ENCODE data around the gene FLYWCH1. TPM values are rescaled to one million over a fixed set of nuclear protein-coding genes. Genes with fewer than 3 reads are reported as not detected.

Gene FLYWCH1
- total RNA-seq, 1 experiment from 2014 or later = 32.6 TPM

DNA sequence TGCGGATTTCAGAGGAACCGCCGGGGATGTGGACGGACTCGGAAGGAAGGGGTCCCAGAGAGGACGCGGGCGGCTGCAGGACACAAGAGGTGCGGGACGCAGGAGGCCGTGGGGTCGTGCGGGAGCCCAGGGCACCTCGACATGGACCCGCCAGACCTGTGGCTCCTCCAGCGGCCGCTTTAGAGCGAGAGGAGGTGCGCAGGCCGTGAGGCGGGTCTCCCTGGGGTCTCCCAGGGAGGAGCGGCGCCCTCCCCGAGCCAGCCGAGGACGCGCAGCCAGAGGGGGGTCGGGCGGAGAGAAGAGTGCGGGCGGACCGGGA, 6.8 kb upstream of the FLYWCH1 start:
- H3K4me1 Mint-ChIP-seq = peaks cover 17% of the 10 kb centered on the region
- H3K36me3 Mint-ChIP-seq = no peaks in the 10 kb centered on the region
- peaks cover 10% of the 10 kb centered on the region for H3K9me3 Mint-ChIP-seq
- H3K4me3 Mint-ChIP-seq = peak overlapping the region; percentile 97
- CTCF ChIA-PET = interaction anchor here (1.0 to 3.5 kb wide), 10 partner anchors 13 to 107 kb away, joined by 3 to 35 read pairs (median 4); partner anchors contain the start of genes FLYWCH2, PRSS21, PRSS22 and PRSS41
- POLR2A ChIA-PET = interaction anchor here (0.6 to 1.0 kb wide), 2 partner anchors 122 to 1722 kb away, joined by 3 read pairs; no protein-coding TSS in a partner anchor
- DNase-seq (ENCODE audit: low spot score) (no peak), ATAC-seq (no peak; the same call in 1 of the 2 replicates)
- peaks cover 13% of the 10 kb centered on the region for H3K27me3 Mint-ChIP-seq (ENCODE audit: low read depth)
- no peak for TF ChIP-seq ZBTB21 (CRISPR knock-in tag; IDR thresholded peaks at IDR 0.05; ENCODE audit: borderline replicate concordance)
- TF ChIP-seq, protein P1, sequence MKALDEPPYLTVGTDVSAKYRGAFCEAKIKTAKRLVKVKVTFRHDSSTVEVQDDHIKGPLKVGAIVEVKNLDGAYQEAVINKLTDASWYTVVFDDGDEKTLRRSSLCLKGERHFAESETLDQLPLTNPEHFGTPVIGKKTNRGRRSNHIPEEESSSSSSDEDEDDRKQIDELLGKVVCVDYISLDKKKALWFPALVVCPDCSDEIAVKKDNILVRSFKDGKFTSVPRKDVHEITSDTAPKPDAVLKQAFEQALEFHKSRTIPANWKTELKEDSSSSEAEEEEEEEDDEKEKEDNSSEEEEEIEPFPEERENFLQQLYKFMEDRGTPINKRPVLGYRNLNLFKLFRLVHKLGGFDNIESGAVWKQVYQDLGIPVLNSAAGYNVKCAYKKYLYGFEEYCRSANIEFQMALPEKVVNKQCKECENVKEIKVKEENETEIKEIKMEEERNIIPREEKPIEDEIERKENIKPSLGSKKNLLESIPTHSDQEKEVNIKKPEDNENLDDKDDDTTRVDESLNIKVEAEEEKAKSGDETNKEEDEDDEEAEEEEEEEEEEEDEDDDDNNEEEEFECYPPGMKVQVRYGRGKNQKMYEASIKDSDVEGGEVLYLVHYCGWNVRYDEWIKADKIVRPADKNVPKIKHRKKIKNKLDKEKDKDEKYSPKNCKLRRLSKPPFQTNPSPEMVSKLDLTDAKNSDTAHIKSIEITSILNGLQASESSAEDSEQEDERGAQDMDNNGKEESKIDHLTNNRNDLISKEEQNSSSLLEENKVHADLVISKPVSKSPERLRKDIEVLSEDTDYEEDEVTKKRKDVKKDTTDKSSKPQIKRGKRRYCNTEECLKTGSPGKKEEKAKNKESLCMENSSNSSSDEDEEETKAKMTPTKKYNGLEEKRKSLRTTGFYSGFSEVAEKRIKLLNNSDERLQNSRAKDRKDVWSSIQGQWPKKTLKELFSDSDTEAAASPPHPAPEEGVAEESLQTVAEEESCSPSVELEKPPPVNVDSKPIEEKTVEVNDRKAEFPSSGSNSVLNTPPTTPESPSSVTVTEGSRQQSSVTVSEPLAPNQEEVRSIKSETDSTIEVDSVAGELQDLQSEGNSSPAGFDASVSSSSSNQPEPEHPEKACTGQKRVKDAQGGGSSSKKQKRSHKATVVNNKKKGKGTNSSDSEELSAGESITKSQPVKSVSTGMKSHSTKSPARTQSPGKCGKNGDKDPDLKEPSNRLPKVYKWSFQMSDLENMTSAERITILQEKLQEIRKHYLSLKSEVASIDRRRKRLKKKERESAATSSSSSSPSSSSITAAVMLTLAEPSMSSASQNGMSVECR (CRISPR knock-in tag; IDR thresholded peaks at IDR 0.05; ENCODE audit: borderline replicate concordance) = peak; percentile 55; the same call in 1 of the 2 replicates
- no peak overlapping the region for H3K27ac Mint-ChIP-seq

DNA sequence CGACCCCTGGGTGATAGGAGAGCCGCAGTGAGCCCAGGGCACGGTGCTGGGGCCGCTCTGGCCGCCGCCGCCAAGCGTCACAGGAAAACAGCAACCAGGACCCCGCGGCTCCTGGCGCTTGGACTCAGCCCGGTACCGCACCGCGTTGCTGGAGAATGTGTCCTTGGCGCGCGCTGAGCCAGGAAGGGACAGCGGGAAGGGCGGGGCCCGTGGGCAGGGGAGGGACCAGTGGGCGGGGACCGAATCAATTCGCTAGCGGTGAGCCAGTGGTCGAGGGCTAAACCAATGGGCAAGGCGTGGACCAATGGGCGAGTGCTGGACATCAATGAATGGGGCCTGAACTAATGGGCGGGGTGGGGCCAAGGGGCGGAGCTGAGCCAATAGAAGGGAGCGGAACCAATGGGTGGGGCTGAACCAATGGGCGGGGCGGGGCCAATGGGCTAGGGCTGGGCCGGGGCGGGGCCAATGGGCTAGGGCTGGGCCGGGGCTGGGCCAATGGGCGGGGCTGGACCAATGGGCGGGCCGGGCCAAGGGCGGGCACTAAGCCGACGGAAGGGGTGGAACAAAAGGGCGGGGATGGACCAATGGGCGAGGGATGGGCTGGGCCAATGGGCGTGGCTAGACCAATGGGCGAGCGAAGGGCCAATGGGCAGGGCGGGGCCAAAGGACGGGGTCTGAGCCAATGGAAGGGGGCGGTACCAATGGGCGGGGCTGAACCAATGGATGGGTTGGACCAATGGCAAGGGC, 6.3 kb upstream of the FLYWCH1 start:
- Mint-ChIP-seq H3K27ac (no peak overlapping the region), H3K9me3 (peaks cover 10% of the 10 kb centered on the region), H3K4me1 (peaks cover 17% of the 10 kb centered on the region), H3K36me3 (no peaks in the 10 kb centered on the region), H3K4me3 (peak overlapping the region; percentile 97), H3K27me3 (ENCODE audit: low read depth) (peaks cover 15% of the 10 kb centered on the region)
- ChIA-PET CTCF (interaction anchor here (0.6 to 3.5 kb wide), 18 partner anchors 13 to 107 kb away, joined by 3 to 35 read pairs (median 4); partner anchors contain the start of genes FLYWCH2, KREMEN2, PRSS21 and PRSS22), POLR2A (interaction anchor here (0.6 to 1.4 kb wide), 5 partner anchors 22 to 1721 kb away, joined by 3 to 13 read pairs (median 3); partner anchors contain the start of gene FLYWCH2)
- DNase-seq (ENCODE audit: low spot score) (peak; percentile 100), ATAC-seq (peak; percentile 82)
- TF ChIP-seq ESRRA (CRISPR knock-in tag; IDR thresholded peaks at IDR 0.05; ENCODE audit: borderline replicate concordance) (0 out of 2 replicates have a peak, but pooled peaks have one; percentile 39), FOXK1 (CRISPR knock-in tag; IDR thresholded peaks at IDR 0.05) (peak; percentile 69), SP1 (CRISPR knock-in tag; conservative IDR thresholded peaks at IDR 0.05) (peak; percentile 95), FOXJ3 (CRISPR knock-in tag; IDR thresholded peaks at IDR 0.05; ENCODE audit: borderline replicate concordance) (no peak), OVOL2 (CRISPR knock-in tag; IDR thresholded peaks at IDR 0.05; ENCODE audit: borderline replicate concordance) (no peak), ZNF671 (CRISPR knock-in tag; IDR thresholded peaks at IDR 0.05) (no peak), NR2C2 (CRISPR knock-in tag; IDR thresholded peaks at IDR 0.05) (no peak), ZNF219 (CRISPR knock-in tag; IDR thresholded peaks at IDR 0.05; ENCODE audit: borderline replicate concordance) (no peak), TP53 (CRISPR knock-in tag; IDR thresholded peaks at IDR 0.05) (no peak), TEAD1 (CRISPR knock-in tag; IDR thresholded peaks at IDR 0.05) (no peak; the same call in 1 of the 2 replicates), TCF7 (CRISPR knock-in tag; IDR thresholded peaks at IDR 0.05; ENCODE audit: low read depth) (no peak)
- TF ChIP-seq, protein P2, sequence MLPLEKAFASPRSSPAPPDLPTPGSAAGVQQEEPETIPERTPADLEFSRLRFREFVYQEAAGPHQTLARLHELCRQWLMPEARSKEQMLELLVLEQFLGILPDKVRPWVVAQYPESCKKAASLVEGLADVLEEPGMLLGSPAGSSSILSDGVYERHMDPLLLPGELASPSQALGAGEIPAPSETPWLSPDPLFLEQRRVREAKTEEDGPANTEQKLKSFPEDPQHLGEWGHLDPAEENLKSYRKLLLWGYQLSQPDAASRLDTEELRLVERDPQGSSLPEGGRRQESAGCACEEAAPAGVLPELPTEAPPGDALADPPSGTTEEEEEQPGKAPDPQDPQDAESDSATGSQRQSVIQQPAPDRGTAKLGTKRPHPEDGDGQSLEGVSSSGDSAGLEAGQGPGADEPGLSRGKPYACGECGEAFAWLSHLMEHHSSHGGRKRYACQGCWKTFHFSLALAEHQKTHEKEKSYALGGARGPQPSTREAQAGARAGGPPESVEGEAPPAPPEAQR (CRISPR knock-in tag; IDR thresholded peaks at IDR 0.05) = no peak
- TF ChIP-seq, protein P3, sequence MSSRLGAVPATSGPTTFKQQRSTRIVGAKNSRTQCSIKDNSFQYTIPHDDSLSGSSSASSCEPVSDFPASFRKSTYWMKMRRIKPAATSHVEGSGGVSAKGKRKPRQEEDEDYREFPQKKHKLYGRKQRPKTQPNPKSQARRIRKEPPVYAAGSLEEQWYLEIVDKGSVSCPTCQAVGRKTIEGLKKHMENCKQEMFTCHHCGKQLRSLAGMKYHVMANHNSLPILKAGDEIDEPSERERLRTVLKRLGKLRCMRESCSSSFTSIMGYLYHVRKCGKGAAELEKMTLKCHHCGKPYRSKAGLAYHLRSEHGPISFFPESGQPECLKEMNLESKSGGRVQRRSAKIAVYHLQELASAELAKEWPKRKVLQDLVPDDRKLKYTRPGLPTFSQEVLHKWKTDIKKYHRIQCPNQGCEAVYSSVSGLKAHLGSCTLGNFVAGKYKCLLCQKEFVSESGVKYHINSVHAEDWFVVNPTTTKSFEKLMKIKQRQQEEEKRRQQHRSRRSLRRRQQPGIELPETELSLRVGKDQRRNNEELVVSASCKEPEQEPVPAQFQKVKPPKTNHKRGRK (CRISPR knock-in tag; IDR thresholded peaks at IDR 0.05; ENCODE audit: borderline replicate concordance) = no peak
- TF ChIP-seq, protein P4, sequence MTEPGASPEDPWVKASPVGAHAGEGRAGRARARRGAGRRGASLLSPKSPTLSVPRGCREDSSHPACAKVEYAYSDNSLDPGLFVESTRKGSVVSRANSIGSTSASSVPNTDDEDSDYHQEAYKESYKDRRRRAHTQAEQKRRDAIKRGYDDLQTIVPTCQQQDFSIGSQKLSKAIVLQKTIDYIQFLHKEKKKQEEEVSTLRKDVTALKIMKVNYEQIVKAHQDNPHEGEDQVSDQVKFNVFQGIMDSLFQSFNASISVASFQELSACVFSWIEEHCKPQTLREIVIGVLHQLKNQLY (CRISPR knock-in tag; IDR thresholded peaks at IDR 0.05) = no peak
- TF ChIP-seq, protein P5, sequence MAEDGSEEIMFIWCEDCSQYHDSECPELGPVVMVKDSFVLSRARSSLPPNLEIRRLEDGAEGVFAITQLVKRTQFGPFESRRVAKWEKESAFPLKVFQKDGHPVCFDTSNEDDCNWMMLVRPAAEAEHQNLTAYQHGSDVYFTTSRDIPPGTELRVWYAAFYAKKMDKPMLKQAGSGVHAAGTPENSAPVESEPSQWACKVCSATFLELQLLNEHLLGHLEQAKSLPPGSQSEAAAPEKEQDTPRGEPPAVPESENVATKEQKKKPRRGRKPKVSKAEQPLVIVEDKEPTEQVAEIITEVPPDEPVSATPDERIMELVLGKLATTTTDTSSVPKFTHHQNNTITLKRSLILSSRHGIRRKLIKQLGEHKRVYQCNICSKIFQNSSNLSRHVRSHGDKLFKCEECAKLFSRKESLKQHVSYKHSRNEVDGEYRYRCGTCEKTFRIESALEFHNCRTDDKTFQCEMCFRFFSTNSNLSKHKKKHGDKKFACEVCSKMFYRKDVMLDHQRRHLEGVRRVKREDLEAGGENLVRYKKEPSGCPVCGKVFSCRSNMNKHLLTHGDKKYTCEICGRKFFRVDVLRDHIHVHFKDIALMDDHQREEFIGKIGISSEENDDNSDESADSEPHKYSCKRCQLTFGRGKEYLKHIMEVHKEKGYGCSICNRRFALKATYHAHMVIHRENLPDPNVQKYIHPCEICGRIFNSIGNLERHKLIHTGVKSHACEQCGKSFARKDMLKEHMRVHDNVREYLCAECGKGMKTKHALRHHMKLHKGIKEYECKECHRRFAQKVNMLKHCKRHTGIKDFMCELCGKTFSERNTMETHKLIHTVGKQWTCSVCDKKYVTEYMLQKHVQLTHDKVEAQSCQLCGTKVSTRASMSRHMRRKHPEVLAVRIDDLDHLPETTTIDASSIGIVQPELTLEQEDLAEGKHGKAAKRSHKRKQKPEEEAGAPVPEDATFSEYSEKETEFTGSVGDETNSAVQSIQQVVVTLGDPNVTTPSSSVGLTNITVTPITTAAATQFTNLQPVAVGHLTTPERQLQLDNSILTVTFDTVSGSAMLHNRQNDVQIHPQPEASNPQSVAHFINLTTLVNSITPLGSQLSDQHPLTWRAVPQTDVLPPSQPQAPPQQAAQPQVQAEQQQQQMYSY (CRISPR knock-in tag; IDR thresholded peaks at IDR 0.05) = no peak
- TF ChIP-seq, protein P6, sequence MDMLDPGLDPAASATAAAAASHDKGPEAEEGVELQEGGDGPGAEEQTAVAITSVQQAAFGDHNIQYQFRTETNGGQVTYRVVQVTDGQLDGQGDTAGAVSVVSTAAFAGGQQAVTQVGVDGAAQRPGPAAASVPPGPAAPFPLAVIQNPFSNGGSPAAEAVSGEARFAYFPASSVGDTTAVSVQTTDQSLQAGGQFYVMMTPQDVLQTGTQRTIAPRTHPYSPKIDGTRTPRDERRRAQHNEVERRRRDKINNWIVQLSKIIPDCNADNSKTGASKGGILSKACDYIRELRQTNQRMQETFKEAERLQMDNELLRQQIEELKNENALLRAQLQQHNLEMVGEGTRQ (CRISPR knock-in tag; IDR thresholded peaks at IDR 0.05) = no peak; the same call in 1 of the 2 replicates
- TF ChIP-seq, protein P7, sequence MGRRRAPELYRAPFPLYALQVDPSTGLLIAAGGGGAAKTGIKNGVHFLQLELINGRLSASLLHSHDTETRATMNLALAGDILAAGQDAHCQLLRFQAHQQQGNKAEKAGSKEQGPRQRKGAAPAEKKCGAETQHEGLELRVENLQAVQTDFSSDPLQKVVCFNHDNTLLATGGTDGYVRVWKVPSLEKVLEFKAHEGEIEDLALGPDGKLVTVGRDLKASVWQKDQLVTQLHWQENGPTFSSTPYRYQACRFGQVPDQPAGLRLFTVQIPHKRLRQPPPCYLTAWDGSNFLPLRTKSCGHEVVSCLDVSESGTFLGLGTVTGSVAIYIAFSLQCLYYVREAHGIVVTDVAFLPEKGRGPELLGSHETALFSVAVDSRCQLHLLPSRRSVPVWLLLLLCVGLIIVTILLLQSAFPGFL (CRISPR knock-in tag; IDR thresholded peaks at IDR 0.05; ENCODE audit: borderline replicate concordance) = no peak

Data from WTC11 (cell line).